Activated CD4-positive, alpha-beta T cell treated with anti-CD3 and anti-CD28 coated beads, Interleukin-2, Interleukin-4, amounts not matched to agents 100 ng/mL and 50 ng/mL, durations not matched to agents 16 hours and 8 hours (primary cell): Measurements from ENCODE around the gene IL13RA1.
"Not testable (repeated sequence)": the region's sequence is repeated elsewhere in the genome, so short reads cannot be mapped to it uniquely, and the experiment has no call there.

ENCODE experiments used
- DNase-seq: peaks from one replicate; pipeline ENCODE4 v3.0.0-alpha.2; 2020; ENCODE audit warnings: low spot score

Gene IL13RA1

DNA sequence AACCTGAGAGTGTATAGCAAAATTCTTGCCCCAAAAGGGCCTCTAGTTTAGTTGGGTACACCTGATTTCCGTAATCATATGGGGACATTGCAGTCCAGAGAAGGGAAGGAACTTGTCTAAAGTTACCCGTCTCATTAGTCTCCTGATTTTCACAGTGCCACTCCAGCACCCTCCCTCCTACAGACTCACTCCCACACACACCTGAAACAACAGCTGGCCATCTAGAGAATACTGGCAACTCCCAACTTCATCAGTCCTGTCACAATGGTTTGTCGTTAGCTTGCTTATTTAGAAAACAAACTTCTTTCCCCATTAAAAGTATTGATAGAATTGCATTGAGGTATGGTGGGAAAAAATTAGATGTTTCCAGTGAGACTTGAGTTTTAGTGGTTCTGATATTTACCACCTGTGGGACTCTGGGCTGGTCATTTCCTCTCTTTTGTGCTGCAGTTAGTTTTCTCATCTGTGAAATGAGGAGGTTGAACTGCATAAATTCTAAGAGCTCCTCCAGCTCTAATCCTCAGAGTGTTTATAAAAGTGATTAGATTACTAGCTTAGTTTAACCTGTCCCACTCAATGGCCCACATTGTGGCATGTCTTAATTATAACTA is 1.7 kb downstream of the IL13RA1 start:
- no peak for DNase-seq

- DNase-seq = no peak
Measured at GRCh38 chrX:118730500-118731247, 3.3 kb downstream of the IL13RA1 start.

DNA sequence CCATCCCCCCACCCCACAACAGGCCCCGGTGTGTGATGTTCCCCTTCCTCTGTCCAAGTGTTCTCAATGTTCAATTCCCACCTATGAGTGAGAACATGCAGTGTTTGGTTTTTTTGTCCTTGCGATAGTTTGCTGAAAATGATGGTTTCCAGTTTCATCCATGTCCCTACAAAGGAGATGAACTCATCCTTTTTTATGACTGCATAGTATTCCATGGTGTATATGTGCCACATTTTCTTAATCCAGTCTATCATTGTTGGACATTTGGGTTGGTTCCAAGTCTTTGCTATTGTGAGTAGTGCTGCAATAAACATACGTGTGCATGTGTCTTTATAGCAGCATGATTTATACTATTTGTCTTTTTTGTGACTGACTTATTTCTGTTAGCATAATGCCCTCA is 5.1 kb downstream of the IL13RA1 start:
- not testable (repeated sequence) for DNase-seq

DNA sequence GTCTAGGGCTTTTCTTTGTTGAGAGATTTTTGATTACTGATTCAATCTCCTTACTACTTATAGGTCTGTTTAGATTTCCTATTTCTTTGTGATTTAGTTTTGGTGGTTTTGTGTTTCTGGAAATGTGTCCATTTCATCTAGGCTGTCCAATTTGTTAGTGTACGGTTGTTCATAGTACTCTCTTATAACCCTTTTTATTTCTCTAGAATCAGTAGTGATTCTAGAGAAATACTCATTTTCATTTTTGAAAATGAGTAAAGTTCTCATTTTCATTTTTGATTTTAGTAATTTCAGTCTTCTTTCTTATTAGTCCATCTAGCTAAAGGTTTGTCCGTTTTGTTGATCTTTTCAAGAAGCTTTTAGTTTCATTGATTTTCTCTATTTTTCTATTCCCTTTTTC is 7.5 kb downstream of the IL13RA1 start:
- no peak for DNase-seq

GRCh38 chrX:118736394-118737010 is 9.1 kb downstream of the IL13RA1 start:
- no peak for DNase-seq

DNA sequence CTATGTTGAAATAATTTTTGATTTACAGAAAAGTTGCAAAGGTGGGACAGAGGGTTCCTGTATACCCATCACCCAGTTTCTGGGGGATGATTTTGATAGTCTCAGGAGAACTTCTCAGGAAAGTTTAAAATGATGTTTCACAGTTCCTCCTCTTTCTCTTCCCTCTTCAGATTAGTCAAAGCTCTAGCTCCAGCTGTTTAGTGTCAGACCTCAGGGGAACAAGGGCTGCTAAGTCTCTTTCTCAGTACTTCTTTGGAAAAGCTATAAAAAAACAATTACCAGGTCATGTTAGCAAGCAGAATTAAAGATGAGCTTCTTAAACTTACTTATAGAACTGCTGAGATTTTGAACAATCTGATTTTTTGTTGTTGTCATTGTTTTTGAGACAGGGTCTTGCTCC is 12.2 kb downstream of the IL13RA1 start:
- no peak for DNase-seq

DNA sequence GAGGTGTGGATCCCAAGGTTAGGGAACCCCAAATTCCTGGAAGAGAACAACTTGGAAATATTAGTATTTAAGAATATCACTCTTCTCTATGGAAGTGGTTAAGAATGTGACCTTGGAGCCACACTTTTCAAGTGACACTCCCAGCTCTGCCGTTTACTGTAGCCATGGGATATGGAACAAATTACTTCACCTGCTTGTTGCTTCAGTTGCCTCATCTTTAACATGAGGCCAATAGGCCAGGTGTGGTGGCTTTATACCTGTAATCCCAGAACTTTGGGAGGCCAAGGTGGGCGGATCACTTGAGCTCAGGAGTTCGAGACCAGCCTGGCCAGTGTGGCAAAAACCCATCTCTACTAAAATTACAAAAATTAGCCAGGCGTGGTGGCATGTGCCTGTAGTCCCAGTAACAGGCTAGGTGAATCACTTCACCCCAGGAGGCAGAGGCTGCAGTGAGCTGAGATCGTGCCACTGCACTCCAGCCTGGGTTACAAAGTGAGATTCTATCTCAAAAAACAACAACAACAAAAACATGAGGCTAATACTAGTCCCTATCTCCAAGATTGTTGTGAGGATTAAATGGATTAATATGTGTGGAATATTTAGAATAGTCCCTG is 13.0 kb downstream of the IL13RA1 start:
- DNase-seq = no peak

DNA sequence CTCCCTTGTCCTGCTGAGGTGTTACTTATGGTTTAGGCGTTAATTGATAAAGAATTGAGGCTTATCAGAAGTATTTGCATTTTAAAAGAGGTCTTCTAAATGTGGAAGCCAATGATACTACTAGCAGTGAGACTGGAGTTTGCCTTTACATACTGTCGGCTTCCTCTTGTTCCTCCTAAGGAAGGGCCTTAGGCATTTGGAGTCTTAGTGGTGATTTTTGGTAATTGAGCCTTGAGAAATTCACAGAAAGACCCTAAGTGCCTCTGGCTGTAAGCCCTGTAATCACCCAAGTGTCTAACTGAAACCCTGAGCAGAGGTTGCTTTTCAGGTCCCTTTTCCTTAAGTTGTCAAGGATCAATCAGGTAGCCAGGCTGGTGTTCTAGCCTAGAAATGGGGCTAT is 14.8 kb downstream of the IL13RA1 start:
- no peak for DNase-seq

- no peak for DNase-seq
Measured at GRCh38 chrX:118745570-118745969, 18.2 kb downstream of the IL13RA1 start.

- no peak for DNase-seq
Measured at GRCh38 chrX:118751950-118752783, 24.8 kb downstream of the IL13RA1 start.

GRCh38 chrX:118755633-118756032 is 28.2 kb downstream of the IL13RA1 start:
- DNase-seq = no peak

- no peak for DNase-seq
Measured at GRCh38 chrX:118756101-118756500, 28.7 kb downstream of the IL13RA1 start.

- no peak for DNase-seq
Measured at GRCh38 chrX:118758511-118758910, 31.1 kb downstream of the IL13RA1 start.

- DNase-seq = no peak
Measured at GRCh38 chrX:118760025-118760424, 32.6 kb downstream of the IL13RA1 start.

DNA sequence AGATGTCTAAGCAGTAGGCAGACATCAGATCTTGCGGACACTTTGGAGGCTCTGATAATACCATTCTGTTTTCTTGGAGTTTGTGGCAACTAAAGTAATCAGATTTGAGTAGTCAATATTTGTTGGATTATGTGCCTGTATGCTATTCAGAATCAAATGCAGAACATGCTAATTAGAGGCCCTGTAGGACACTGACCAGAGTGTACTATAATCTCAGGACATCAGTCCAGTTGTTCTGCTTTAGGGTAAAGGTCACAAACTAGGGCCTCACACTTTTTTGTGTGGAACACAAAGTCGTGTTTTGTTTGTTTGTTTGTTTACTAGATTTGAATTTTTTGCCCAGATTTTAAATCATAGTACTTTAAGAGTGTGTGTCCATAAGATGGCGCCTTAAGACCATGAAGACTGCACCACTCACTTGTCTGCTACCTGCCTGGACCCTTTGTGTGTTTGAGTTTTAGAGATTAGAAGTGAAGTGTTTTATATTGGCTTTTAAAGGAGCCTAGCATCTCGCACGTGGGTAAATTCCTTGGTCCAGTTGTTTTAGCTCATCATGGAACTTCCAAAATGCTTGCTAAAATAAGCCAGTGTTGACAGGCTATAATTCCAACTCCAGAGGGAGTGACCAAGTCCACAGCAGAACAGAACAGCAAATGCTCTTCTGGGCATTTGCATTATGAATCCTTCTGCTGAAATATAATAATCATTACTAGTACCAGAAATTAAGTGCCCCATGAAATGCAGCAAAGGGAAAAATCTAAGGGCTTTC is 34.7 kb downstream of the IL13RA1 start:
- DNase-seq = no peak

DNA sequence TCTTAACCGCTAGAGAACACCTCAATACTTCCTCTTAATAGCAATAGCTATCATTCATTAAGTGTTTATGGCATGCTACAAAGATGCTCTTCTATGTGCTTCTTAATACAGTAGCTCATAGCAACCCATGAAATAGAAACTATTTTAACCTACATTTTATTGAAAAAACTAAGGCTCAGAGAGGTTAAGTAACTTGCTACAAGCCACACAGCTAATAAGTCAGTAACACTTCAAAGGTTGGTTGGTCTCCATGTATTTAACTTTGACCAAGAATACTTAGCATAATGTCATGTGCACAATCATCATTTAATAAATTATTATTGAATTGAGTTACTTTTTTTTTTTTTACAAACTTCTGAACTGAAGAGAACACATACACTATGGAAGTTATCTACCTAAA is 36.1 kb downstream of the IL13RA1 start:
- DNase-seq = no peak

DNA sequence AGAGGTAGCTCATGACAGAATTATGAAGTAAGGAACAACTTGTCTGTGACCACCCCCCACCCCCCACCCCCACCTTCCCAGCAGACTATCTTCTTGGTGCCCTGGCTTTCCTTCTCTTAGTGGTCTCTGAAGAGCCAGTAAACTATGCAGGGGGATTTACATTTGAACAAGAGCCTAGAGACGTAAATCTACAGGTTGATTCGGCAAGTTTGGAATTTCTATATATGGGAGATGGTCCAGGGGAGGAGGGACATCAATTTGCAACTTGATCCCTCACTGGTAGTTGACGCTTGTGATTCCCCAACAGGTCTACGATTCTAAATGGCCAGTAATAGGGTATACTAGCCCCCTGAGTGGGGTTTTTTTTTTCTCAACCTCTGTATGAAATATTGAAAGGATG is 36.7 kb downstream of the IL13RA1 start:
- DNase-seq = no peak

- DNase-seq = no peak
Measured at GRCh38 chrX:118770133-118770760, 42.8 kb downstream of the IL13RA1 start.

GRCh38 chrX:118772051-118772450 is 44.6 kb downstream of the IL13RA1 start:
- DNase-seq = no peak

DNA sequence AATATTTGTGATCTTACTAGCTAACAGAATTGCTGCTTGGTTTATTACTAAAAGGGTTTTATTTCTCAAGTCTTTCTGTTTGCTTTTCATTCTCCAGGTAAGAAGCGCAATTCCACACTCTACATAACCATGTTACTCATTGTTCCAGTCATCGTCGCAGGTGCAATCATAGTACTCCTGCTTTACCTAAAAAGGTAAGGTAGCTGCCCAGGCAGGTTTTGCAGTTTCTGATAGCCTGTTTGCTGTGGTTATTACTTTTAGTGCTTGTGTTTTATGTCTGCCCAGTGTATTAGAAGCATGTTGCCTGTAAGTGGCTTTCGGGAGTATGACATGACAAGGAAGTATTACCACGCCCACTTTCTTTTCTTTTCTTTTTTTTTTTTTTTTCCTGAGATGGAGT is 46.4 kb downstream of the IL13RA1 start:
- DNase-seq = no peak

GRCh38 chrX:118779581-118779980 is 52.2 kb downstream of the IL13RA1 start:
- DNase-seq = no peak
